K562 (cell line): Measurements from ENCODE around the gene ANAPC16. TPM values are rescaled to one million over a fixed set of nuclear protein-coding genes. Genes with fewer than 3 reads are reported as not detected.

Experiments
- MIER1 ChIP-seq: fragments of 450-650 bp; IDR thresholded peaks from 2 replicates; pipeline ENCODE4 v1.6.1; 2016; ENCODE audit warnings: antibody characterized with exemption, mild to moderate bottlenecking, low read depth
- NFE2 ChIP-seq: IDR thresholded peaks from 2 replicates; pipeline ENCODE4 v1.6.1; 2014; ENCODE audit warnings: antibody characterized with exemption, low read depth
- OTX1 ChIP-seq: fragments of 450-650 bp; formaldehyde crosslinking; IDR thresholded peaks from 2 replicates; pipeline ENCODE4 v1.4.0; 2022; ENCODE audit warnings: mild to moderate bottlenecking
- PATZ1 ChIP-seq: fragments of 250-450 bp; sonication (Bioruptor Pico); IDR thresholded peaks from 2 replicates; pipeline ENCODE4 v1.5.0; 2020; ENCODE audit warnings: mild to moderate bottlenecking, borderline replicate concordance
- TAF7 ChIP-seq: fragments of 450-650 bp; IDR thresholded peaks from 2 replicates; pipeline ENCODE4 v1.6.1; 2016; ENCODE audit warnings: missing genetic modification characterization, missing compliant biosample characterization
- TEAD1 ChIP-seq, 2 experiments: fragments of 450-650 bp in 1 of 2; sonication (generic) in 1 of 2; formaldehyde crosslinking; IDR thresholded peaks; 2 replicates each; pipeline versions ENCODE4 v1.4.0 to v1.8.0; 2020 to 2022; ENCODE audit warnings: mild to moderate bottlenecking in 2 of 2, missing genetic modification reagents in 1 of 2
- ZFP91 ChIP-seq: sonication (generic); formaldehyde crosslinking; IDR thresholded peaks from 2 replicates; pipeline ENCODE4 v1.8.0; 2022; ENCODE audit warnings: mild to moderate bottlenecking, missing genetic modification reagents
- ZNF133 ChIP-seq: fragments of 250-450 bp; sonication (Bioruptor Pico); IDR thresholded peaks from 2 replicates; pipeline ENCODE4 v1.4.0; 2020; ENCODE audit warnings: mild to moderate bottlenecking
- ZNF740 ChIP-seq, 3 experiments: fragments of 200-800 bp in 1 of 3; sonication (Bioruptor generic) in 1 of 3; sonication (generic) in 1 of 3; formaldehyde crosslinking in 1 of 3; IDR thresholded peaks; 2 replicates each; pipeline versions ENCODE4 v1.6.1 to v1.8.0; 2016 to 2022; ENCODE audit warnings: mild to moderate bottlenecking in 2 of 3, missing compliant biosample characterization in 2 of 3, missing genetic modification characterization in 2 of 3, missing genetic modification reagents in 1 of 3
- polyA plus RNA-seq, 8 experiments: library from polyadenylated mRNA; depleted of rRNA in 4 of 8; stranded (reverse) in 5 of 8; unstranded in 3 of 8; fragments of >200 nt; fragmentation: Nextera tagmentation in 2 of 8; fragmentation: Illumina TruSeq in 1 of 8; extraction: Ambion mirVana in 2 of 8; extraction: Trizol in 1 of 8; gene quantifications; 2 replicates each; pipeline versions ENCODE4 v1.2.1 to v1.2.3, GENCODE V29; 2011 to 2014; ENCODE audit warnings: inconsistent platforms in 1 of 8, missing spikeins in 1 of 8
- total RNA-seq, 7 experiments: library from RNA; depleted of rRNA in 6 of 7; stranded (reverse); fragments of >200 nt in 6 of 7; fragmentation: Illumina TruSeq in 2 of 7; extraction: Trizol in 2 of 7; gene quantifications; 2 replicates each; pipeline versions ENCODE4 v1.2.1 to v1.2.3, GENCODE V29; 2011 to 2021; ENCODE audit warnings: low replicate concordance in 1 of 7
- TF ChIP-seq, protein P1 (sequence below): fragments of 250-450 bp; sonication (Bioruptor Pico); IDR thresholded peaks from 2 replicates; pipeline ENCODE4 v1.8.0; 2021; ENCODE audit warnings: moderate library complexity, mild to moderate bottlenecking, inconsistent platforms
- TF ChIP-seq, protein P2 (sequence below): fragments of 150-350 bp; IDR thresholded peaks from 2 replicates; pipeline ENCODE4 v1.6.1; 2014; ENCODE audit warnings: low read depth, mild to moderate bottlenecking, low read length, borderline replicate concordance
- TF ChIP-seq, protein P3 (sequence below): sonication (generic); formaldehyde crosslinking; IDR thresholded peaks from 2 replicates; pipeline ENCODE4 v1.8.0; 2022; ENCODE audit warnings: mild to moderate bottlenecking, missing genetic modification reagents

Gene ANAPC16
- total and polyA plus RNA-seq, 9 of the 15 experiments (the other 6 are each of a cell fraction or from before 2014, with no cell fraction given), result 42.6 to 208 (median 108) TPM

DNA sequence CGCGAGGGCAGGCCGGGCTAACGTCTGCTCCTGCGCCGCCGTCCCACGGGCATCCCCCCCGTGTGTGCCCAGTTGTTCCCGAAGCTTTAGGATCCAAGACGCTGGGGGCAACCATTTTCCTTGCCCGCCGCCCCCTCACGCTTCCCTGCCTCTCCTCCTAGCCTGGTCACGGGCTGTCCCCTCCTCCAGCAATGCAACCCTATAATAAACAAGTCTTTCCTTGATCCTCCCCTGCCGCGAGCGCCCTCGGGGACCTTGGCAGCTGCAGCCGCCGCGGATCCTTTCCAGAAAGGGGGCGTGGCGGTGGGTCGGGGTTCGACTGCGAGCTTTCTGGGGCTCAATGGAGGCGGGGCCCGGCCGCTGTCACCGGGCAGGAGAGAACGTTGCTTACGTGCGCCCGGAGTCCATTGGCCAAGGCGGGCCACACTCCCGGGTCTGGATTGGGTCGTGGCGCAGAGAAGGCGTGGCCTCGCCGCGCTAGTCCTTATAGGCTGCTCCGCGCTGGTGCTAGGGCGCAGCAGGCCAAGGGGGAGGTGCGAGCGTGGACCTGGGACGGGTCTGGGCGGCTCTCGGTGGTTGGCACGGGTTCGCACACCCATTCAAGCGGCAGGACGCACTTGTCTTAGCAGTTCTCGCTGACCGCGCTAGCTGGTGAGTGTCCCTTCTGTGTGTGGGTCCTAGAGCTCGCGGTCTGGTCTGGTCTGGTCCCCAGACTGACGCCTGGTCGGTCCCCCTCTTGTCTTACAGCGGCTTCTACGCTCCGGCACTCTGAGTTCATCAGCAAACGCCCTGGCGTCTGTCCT, 57.8 kb downstream of the ANAPC16 start, which contains the start of gene DDIT4 (continued):
- TF ChIP-seq, protein P1, sequence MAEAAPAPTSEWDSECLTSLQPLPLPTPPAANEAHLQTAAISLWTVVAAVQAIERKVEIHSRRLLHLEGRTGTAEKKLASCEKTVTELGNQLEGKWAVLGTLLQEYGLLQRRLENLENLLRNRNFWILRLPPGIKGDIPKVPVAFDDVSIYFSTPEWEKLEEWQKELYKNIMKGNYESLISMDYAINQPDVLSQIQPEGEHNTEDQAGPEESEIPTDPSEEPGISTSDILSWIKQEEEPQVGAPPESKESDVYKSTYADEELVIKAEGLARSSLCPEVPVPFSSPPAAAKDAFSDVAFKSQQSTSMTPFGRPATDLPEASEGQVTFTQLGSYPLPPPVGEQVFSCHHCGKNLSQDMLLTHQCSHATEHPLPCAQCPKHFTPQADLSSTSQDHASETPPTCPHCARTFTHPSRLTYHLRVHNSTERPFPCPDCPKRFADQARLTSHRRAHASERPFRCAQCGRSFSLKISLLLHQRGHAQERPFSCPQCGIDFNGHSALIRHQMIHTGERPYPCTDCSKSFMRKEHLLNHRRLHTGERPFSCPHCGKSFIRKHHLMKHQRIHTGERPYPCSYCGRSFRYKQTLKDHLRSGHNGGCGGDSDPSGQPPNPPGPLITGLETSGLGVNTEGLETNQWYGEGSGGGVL, result no peak
- no peak; the same call in 1 of the 2 replicates for TF ChIP-seq ZFP91 (CRISPR knock-in tag)
- TF ChIP-seq OTX1 (CRISPR knock-in tag), result peak; percentile 93
- no peak; the same call in 1 of the 2 replicates for TF ChIP-seq ZNF740 (CRISPR knock-in tag; IDR thresholded peaks at IDR 0.05)
- no peak for TF ChIP-seq ZNF740 (tag; IDR thresholded peaks at IDR 0.05)
- TF ChIP-seq NFE2, result 0 out of 2 replicates have a peak, but pooled peaks have one; percentile 8
- TF ChIP-seq ZNF133 (CRISPR knock-in tag), result no peak
- TF ChIP-seq, protein P2, sequence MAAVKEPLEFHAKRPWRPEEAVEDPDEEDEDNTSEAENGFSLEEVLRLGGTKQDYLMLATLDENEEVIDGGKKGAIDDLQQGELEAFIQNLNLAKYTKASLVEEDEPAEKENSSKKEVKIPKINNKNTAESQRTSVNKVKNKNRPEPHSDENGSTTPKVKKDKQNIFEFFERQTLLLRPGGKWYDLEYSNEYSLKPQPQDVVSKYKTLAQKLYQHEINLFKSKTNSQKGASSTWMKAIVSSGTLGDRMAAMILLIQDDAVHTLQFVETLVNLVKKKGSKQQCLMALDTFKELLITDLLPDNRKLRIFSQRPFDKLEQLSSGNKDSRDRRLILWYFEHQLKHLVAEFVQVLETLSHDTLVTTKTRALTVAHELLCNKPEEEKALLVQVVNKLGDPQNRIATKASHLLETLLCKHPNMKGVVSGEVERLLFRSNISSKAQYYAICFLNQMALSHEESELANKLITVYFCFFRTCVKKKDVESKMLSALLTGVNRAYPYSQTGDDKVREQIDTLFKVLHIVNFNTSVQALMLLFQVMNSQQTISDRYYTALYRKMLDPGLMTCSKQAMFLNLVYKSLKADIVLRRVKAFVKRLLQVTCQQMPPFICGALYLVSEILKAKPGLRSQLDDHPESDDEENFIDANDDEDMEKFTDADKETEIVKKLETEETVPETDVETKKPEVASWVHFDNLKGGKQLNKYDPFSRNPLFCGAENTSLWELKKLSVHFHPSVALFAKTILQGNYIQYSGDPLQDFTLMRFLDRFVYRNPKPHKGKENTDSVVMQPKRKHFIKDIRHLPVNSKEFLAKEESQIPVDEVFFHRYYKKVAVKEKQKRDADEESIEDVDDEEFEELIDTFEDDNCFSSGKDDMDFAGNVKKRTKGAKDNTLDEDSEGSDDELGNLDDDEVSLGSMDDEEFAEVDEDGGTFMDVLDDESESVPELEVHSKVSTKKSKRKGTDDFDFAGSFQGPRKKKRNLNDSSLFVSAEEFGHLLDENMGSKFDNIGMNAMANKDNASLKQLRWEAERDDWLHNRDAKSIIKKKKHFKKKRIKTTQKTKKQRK, result 0 out of 2 replicates have a peak, but pooled peaks have one; percentile 40
- TF ChIP-seq MIER1, result no peak
- 0 out of 2 replicates have a peak, but pooled peaks have one; percentile 51 for TF ChIP-seq PATZ1 (CRISPR knock-in tag)
- peak; percentile 93 for TF ChIP-seq TAF7 (tag)
- TF ChIP-seq TEAD1 (CRISPR knock-in tag; IDR thresholded peaks at IDR 0.05), result peak in 1 of 2 experiments; percentile 85; a peak in 2 of 4 replicates
- TF ChIP-seq, protein P3, sequence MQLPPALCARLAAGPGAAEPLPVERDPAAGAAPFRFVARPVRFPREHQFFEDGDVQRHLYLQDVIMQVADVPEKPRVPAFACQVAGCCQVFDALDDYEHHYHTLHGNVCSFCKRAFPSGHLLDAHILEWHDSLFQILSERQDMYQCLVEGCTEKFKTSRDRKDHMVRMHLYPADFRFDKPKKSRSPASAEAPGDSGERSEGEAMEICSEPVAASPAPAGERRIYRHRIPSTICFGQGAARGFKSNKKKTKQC (CRISPR knock-in tag), result no peak
